Thyroid gland (tissue), 4 donors: Measurements from ENCODE around the gene EHBP1L1.

Experiments
- CTCF ChIP-seq, 6 experiments: fragments of 200-600 bp in 3 of 6; fragments of 450-650 bp in 3 of 6; sonication (generic) in 3 of 6; IDR thresholded peaks; one replicate each; pipeline ENCODE4 v1.5.1; 2016 to 2019; ENCODE audit warnings: antibody characterized with exemption in 6 of 6, mild to moderate bottlenecking in 2 of 6, inconsistent platforms in 1 of 6, moderate library complexity in 1 of 6
- POLR2A ChIP-seq, 2 donors: fragments of 450-650 bp; IDR thresholded peaks; one replicate each; pipeline ENCODE4 v1.6.1; 2017; ENCODE audit warnings: antibody characterized with exemption in 2 of 2, mild to moderate bottlenecking in 2 of 2, moderate library complexity in 1 of 2

DNA sequence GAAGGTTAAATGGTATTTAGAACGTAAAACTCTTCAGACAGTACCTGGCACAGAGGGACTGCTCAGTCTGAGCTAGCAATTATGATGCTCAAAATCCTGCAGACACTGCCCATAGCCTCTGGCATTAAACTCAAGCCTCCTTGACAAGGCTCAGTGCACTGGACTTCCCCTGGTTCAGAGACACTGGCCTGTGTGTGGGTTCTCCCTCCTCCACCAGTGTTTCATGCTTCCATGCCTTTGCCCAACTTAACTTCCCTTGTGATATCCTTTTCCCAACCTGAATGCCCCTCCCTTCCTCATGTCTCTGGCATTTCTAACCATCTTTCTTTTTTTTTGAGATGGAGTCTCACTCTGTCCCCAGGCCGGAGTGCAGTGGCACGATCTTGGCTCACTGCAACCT, 26.8 kb upstream of the EHBP1L1 start:
- no peak for TF ChIP-seq POLR2A (IDR thresholded peaks at IDR 0.05)
- no peak for TF ChIP-seq CTCF (IDR thresholded peaks at IDR 0.05)
